K562 (cell line): ENCODE measurements around the gene GLTP. TPM values are rescaled to one million over a fixed set of nuclear protein-coding genes. Genes with fewer than 3 reads are reported as not detected.

Experiments
- EGR1 ChIP-seq: fragments of 450-650 bp; conservative IDR thresholded peaks from 2 replicates; pipeline ENCODE4 v1.6.1; 2017; ENCODE audit warnings: mild to moderate bottlenecking
- HIVEP1 ChIP-seq: fragments of 250-450 bp; sonication (Bioruptor Pico); IDR thresholded peaks from 2 replicates; pipeline ENCODE4 v1.4.0; 2020; ENCODE audit warnings: mild to moderate bottlenecking
- LCOR ChIP-seq: sonication (generic); formaldehyde crosslinking; IDR thresholded peaks from 2 replicates; pipeline ENCODE4 v1.8.0; 2022; ENCODE audit warnings: mild to moderate bottlenecking, missing genetic modification reagents
- MAZ ChIP-seq, 2 experiments: fragments of 450-650 bp in 1 of 2; sonication (generic) in 1 of 2; formaldehyde crosslinking; IDR thresholded peaks in 1 of 2; conservative IDR thresholded peaks in 1 of 2; 2 replicates each; pipeline versions ENCODE4 v1.4.0 to v1.5.0; 2020; ENCODE audit warnings: mild to moderate bottlenecking in 1 of 2, missing genetic modification reagents in 1 of 2
- MED1 ChIP-seq: sonication (generic); formaldehyde crosslinking; IDR thresholded peaks from 2 replicates; pipeline ENCODE4 v1.8.1; 2023; ENCODE audit warnings: missing genetic modification reagents, borderline replicate concordance
- NFE2L1 ChIP-seq: fragments of 450-650 bp; IDR thresholded peaks from 2 replicates; pipeline ENCODE4 v1.6.1; 2016; ENCODE audit warnings: missing genetic modification characterization, low read depth, mild to moderate bottlenecking, missing compliant biosample characterization, moderate library complexity, borderline replicate concordance
- NR3C1 ChIP-seq: sonication (generic); formaldehyde crosslinking; IDR thresholded peaks from 2 replicates; pipeline ENCODE4 v1.8.1; 2022; ENCODE audit warnings: missing genetic modification reagents
- PURB ChIP-seq: sonication (generic); formaldehyde crosslinking; IDR thresholded peaks from 2 replicates; pipeline ENCODE4 v1.9.0; 2021; ENCODE audit warnings: low read depth, mild to moderate bottlenecking, missing genetic modification reagents
- RFX1 ChIP-seq: fragments of 450-650 bp; IDR thresholded peaks from 2 replicates; pipeline ENCODE4 v1.6.1; 2016; ENCODE audit warnings: mild to moderate bottlenecking, moderate library complexity
- ZNF140 ChIP-seq: fragments of 250-450 bp; sonication (Bioruptor Pico); IDR thresholded peaks from 2 replicates; pipeline ENCODE4 v1.8.0; 2021; ENCODE audit warnings: moderate library complexity, mild to moderate bottlenecking, inconsistent platforms
- ZNF668 ChIP-seq: fragments of 250-450 bp; sonication (Bioruptor Pico); IDR thresholded peaks from 2 replicates; pipeline ENCODE4 v1.8.0; 2022; ENCODE audit warnings: mild to moderate bottlenecking, inconsistent platforms
- polyA plus RNA-seq, 8 experiments: library from polyadenylated mRNA; depleted of rRNA in 4 of 8; stranded (reverse) in 5 of 8; unstranded in 3 of 8; fragments of >200 nt; fragmentation: Nextera tagmentation in 2 of 8; fragmentation: Illumina TruSeq in 1 of 8; extraction: Ambion mirVana in 2 of 8; extraction: Trizol in 1 of 8; gene quantifications; 2 replicates each; pipeline versions ENCODE4 v1.2.1 to v1.2.3, GENCODE V29; 2011 to 2014; ENCODE audit warnings: inconsistent platforms in 1 of 8, missing spikeins in 1 of 8
- total RNA-seq, 7 experiments: library from RNA; depleted of rRNA in 6 of 7; stranded (reverse); fragments of >200 nt in 6 of 7; fragmentation: Illumina TruSeq in 2 of 7; extraction: Trizol in 2 of 7; gene quantifications; 2 replicates each; pipeline versions ENCODE4 v1.2.1 to v1.2.3, GENCODE V29; 2011 to 2021; ENCODE audit warnings: low replicate concordance in 1 of 7
- TF ChIP-seq, protein P1 (sequence below): fragments of 250-450 bp; sonication (Bioruptor Pico); IDR thresholded peaks from 2 replicates; pipeline ENCODE4 v1.8.0; 2022; ENCODE audit warnings: inconsistent platforms
- TF ChIP-seq, protein P2 (sequence below): fragments of 450-650 bp; IDR thresholded peaks from 2 replicates; pipeline ENCODE4 v1.7.0; 2016; ENCODE audit warnings: borderline replicate concordance
- TF ChIP-seq, protein P3 (sequence below): fragments of 450-650 bp; IDR thresholded peaks from 2 replicates; pipeline ENCODE4 v1.6.1; 2016; ENCODE audit warnings: borderline replicate concordance
- TF ChIP-seq, protein P4 (sequence below): fragments of 250-450 bp; sonication (Bioruptor Pico); IDR thresholded peaks from 2 replicates; pipeline ENCODE4 v1.5.0; 2021; ENCODE audit warnings: mild to moderate bottlenecking, moderate library complexity
- TF ChIP-seq, protein P5 (sequence below): fragments of 250-450 bp; sonication (Bioruptor Pico); IDR thresholded peaks from 2 replicates; pipeline ENCODE4 v1.5.0; 2021

The GLTP gene
- total and polyA plus RNA-seq, 9 of the 15 experiments (the other 6 are each of a cell fraction or from before 2014, with no cell fraction given) = 4.4 to 8.3 (median 6.1) TPM

DNA sequence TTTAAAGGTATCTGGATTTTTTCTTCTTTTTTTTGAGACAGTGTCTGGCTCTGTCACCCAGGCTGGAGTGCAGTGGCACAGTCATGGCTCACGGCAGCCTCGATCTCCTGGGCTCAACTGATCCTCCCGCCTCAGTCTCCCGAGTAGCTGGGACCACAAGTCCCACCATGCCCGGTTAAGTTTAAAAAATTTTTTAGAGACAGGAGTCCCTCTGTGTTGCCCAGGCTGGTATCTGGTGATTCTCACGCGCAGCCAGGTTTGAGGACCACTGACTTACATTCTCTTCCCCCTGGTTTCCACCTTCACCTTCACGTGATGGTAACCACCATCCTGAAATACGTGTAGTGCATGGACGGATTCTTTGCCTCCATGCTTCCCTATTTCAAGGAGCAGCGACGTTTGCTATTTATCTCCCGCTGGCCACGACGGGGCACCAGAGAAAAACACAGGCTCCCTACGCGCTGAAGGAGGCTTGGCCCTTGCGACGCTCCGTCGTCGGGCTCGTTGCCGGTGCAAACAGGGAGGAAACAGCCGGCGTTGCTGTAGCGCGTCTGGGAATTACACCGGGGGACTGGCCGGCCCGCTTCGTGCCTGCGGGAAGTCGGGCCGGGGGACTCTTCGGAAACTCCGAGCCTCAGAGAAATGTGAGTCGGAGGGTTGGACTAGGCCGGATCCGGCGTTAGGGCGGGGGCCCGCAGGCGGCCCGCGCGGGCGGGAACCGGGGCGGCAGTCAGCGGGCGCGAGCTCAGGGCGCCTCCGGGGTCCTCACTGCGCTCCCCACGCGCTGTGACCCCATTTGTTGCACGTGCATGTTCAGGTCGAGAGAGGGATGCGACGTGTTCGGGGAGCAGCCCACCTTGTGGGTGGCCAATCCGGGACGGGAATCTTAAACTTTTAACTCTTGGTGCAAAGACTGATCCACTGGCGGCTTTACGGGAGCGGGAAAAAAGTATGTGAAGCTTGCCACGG, 19.7 kb upstream of the GLTP start, which contains the start of gene TCHP (continued):
- no peak for TF ChIP-seq RFX1
- TF ChIP-seq NR3C1 (CRISPR knock-in tag) = no peak
- TF ChIP-seq, protein P1, sequence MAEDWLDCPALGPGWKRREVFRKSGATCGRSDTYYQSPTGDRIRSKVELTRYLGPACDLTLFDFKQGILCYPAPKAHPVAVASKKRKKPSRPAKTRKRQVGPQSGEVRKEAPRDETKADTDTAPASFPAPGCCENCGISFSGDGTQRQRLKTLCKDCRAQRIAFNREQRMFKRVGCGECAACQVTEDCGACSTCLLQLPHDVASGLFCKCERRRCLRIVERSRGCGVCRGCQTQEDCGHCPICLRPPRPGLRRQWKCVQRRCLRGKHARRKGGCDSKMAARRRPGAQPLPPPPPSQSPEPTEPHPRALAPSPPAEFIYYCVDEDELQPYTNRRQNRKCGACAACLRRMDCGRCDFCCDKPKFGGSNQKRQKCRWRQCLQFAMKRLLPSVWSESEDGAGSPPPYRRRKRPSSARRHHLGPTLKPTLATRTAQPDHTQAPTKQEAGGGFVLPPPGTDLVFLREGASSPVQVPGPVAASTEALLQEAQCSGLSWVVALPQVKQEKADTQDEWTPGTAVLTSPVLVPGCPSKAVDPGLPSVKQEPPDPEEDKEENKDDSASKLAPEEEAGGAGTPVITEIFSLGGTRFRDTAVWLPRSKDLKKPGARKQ (CRISPR knock-in tag) = no peak
- TF ChIP-seq MAZ (CRISPR knock-in tag; conservative IDR thresholded peaks at IDR 0.05 in 1 of 2, IDR thresholded peaks at IDR 0.05 in 1 of 2) = peak; percentile 66 to 71
- TF ChIP-seq, protein P2, sequence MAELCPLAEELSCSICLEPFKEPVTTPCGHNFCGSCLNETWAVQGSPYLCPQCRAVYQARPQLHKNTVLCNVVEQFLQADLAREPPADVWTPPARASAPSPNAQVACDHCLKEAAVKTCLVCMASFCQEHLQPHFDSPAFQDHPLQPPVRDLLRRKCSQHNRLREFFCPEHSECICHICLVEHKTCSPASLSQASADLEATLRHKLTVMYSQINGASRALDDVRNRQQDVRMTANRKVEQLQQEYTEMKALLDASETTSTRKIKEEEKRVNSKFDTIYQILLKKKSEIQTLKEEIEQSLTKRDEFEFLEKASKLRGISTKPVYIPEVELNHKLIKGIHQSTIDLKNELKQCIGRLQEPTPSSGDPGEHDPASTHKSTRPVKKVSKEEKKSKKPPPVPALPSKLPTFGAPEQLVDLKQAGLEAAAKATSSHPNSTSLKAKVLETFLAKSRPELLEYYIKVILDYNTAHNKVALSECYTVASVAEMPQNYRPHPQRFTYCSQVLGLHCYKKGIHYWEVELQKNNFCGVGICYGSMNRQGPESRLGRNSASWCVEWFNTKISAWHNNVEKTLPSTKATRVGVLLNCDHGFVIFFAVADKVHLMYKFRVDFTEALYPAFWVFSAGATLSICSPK = no peak
- TF ChIP-seq MED1 (CRISPR knock-in tag) = no peak
- TF ChIP-seq, protein P3, sequence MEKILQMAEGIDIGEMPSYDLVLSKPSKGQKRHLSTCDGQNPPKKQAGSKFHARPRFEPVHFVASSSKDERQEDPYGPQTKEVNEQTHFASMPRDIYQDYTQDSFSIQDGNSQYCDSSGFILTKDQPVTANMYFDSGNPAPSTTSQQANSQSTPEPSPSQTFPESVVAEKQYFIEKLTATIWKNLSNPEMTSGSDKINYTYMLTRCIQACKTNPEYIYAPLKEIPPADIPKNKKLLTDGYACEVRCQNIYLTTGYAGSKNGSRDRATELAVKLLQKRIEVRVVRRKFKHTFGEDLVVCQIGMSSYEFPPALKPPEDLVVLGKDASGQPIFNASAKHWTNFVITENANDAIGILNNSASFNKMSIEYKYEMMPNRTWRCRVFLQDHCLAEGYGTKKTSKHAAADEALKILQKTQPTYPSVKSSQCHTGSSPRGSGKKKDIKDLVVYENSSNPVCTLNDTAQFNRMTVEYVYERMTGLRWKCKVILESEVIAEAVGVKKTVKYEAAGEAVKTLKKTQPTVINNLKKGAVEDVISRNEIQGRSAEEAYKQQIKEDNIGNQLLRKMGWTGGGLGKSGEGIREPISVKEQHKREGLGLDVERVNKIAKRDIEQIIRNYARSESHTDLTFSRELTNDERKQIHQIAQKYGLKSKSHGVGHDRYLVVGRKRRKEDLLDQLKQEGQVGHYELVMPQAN = peak; percentile 15; the same call in 1 of the 2 replicates
- no peak for TF ChIP-seq ZNF140 (CRISPR knock-in tag)
- TF ChIP-seq, protein P4, sequence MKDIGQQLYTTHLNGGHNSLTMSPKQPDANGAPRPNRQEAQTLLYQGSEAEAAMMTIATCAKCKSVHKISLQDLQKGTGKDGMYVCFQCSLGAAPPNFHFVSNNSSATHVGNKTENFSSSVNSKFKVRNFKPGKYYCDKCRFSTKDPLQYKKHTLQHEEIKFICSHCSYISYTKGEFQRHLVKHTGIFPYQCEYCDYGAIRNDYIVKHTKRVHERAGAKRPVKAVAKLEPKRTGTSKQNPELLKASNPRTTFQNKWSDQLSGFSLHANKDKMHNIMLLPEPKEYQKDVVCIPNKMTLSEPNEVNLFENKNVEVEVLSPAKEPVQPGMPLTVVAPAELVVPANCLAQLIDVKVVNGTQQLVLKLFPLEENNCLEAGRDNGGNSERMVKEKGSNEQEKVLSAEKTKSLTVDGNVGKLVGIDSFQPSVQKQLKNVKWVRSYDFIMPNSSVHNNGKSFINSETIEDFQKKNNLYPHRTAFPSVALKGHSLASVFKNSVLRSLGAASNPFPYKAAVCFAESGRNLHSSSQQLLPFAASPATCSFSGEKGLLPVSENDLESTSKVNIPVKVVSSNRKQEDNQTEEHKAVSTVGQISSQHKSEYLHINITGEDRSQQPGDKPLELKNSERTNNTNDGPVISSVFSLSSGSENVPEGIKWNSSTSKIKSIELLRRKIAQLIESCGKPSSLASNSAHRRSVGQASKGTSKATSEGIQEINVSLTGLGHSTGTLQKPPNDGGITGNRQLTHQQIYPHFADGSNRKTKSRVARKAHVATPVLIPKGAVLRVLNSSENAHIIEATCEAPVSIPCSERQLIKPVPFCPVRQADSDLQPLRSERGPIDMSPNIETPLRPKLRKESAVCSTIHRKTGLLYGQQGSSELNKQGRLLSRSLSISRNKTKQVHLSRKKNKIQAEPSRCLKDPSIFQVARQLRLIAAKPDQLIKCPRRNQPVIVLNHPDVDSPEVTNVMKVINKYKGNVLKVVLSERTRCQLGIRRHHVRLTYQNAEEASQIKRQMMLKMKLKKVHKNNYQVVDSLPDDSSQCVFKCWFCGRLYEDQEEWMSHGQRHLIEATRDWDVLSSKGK = no peak
- TF ChIP-seq HIVEP1 (CRISPR knock-in tag) = no peak
- TF ChIP-seq, protein P5, sequence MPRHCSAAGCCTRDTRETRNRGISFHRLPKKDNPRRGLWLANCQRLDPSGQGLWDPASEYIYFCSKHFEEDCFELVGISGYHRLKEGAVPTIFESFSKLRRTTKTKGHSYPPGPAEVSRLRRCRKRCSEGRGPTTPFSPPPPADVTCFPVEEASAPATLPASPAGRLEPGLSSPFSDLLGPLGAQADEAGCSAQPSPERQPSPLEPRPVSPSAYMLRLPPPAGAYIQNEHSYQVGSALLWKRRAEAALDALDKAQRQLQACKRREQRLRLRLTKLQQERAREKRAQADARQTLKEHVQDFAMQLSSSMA (CRISPR knock-in tag) = no peak
- no peak for TF ChIP-seq PURB (CRISPR knock-in tag)
- no peak for TF ChIP-seq ZNF668
- no peak; the same call in 1 of the 2 replicates for TF ChIP-seq EGR1
- peak; percentile 67; the same call in 1 of the 2 replicates for TF ChIP-seq LCOR (CRISPR knock-in tag)
- TF ChIP-seq NFE2L1 (tag) = no peak
